CD4-positive, alpha-beta T cell (primary cell): ENCODE results near the gene ADTRP. TPM values are rescaled to one million over a fixed set of nuclear protein-coding genes. Genes with fewer than 3 reads are reported as not detected.
A peak's percentile ranks its signal among the peaks of the same experiment; 100 is the strongest.

Experiments
- ATAC-seq: fragments of 200-7000 bp; cut with Tn5 transposase; one replicate; pipeline ENCODE4 v1.10.0; 2022; ENCODE audit warnings: mild to moderate bottlenecking; ENCODE audit not compliant: poor library complexity
- CTCF ChIA-PET: fragments of 350-600 bp; sonication (Branson Sonifier 250); formaldehyde crosslinking; loops from one replicate; lab custom pipeline; 2021; ENCODE audit warnings: antibody characterized with exemption, inconsistent platforms; lab: Charles Lee
- POLR2A ChIA-PET: fragments of 350-600 bp; sonication (Branson Sonifier 250); formaldehyde crosslinking; loops from one replicate; lab custom pipeline; 2021; ENCODE audit warnings: antibody characterized with exemption, inconsistent platforms; lab: Charles Lee
- DNase-seq, 14 experiments: peaks; one replicate each; pipeline ENCODE4 v3.0.0-alpha.2; 2013 to 2020; ENCODE audit warnings: mixed read lengths in 2 of 14
- H3K27ac ChIP-seq, 2 donors: one replicate each; pipeline versions ENCODE4 v1.5.1 to v1.7.0; 2013; ENCODE audit warnings: low read length in 2 of 2, low read depth in 1 of 2, mild to moderate bottlenecking in 1 of 2
- H3K27me3 ChIP-seq, 2 experiments: 1 replicate in 1 of 2; 2 replicates in 1 of 2; pipeline versions ENCODE4 v1.6.1 to v1.7.0; 2013; ENCODE audit warnings: low read length in 2 of 2, control low read depth in 1 of 2, mild to moderate bottlenecking in 1 of 2, moderate library complexity in 1 of 2; ENCODE audit not compliant: insufficient read depth in 2 of 2, control insufficient read depth in 1 of 2
- H3K36me3 ChIP-seq: one replicate; pipeline ENCODE4 v1.6.1; 2013; ENCODE audit warnings: low read length, control low read depth; ENCODE audit not compliant: insufficient read depth
- H3K4me1 ChIP-seq: one replicate; pipeline ENCODE4 v1.6.1; 2013; ENCODE audit warnings: low read length, control low read depth; ENCODE audit not compliant: insufficient read depth
- H3K4me3 ChIP-seq: one replicate; pipeline ENCODE4 v1.5.1; 2013; ENCODE audit warnings: mild to moderate bottlenecking, low read length, moderate library complexity
- H3K9me3 ChIP-seq, 2 experiments: 1 replicate in 1 of 2; 2 replicates in 1 of 2; pipeline versions ENCODE4 v1.6.1 to v1.7.0; 2013; ENCODE audit warnings: low read length in 2 of 2, mild to moderate bottlenecking in 2 of 2, control low read depth in 1 of 2, moderate library complexity in 1 of 2; ENCODE audit not compliant: control insufficient read depth in 1 of 2, insufficient read depth in 1 of 2
- H3K27ac Mint-ChIP-seq: one replicate; pipeline ENCODE4 v1.8.0; 2020; ENCODE audit warnings: mixed read lengths
- H3K27me3 Mint-ChIP-seq: one replicate; pipeline ENCODE4 v1.8.0; 2021; ENCODE audit warnings: mixed read lengths
- H3K36me3 Mint-ChIP-seq: one replicate; pipeline ENCODE4 v1.8.0; 2021; ENCODE audit warnings: low read depth, mixed read lengths
- H3K4me1 Mint-ChIP-seq: one replicate; pipeline ENCODE4 v1.8.0; 2021; ENCODE audit warnings: low read depth, mixed read lengths
- H3K4me3 Mint-ChIP-seq: one replicate; pipeline ENCODE4 v1.8.0; 2020; ENCODE audit warnings: mild to moderate bottlenecking, mixed read lengths
- H3K9me3 Mint-ChIP-seq: one replicate; pipeline ENCODE4 v1.8.0; 2020; ENCODE audit warnings: mixed read lengths
- intact Hi-C, 2 experiments: fragments of 100-400 bp; cut with DNase I in 1 of 2; cut with micrococcal nuclease in 1 of 2; formaldehyde crosslinking; loops; one replicate each; pipeline versions ENCODE4 v1.15.1 to v1.9.0; 2023 to 2025; cut with DNase I, micrococcal nuclease
- total RNA-seq, 174 experiments: library from RNA in 2 of 174; stranded (reverse) in 2 of 174; gene quantifications; one replicate each; pipeline ENCODE4 v1.2.3 and lab custom pipeline; 2021 to 2026
- TF ChIP-seq, protein P1 (sequence below): fragments of 200-600 bp; IDR thresholded peaks from one replicate; pipeline ENCODE4 v1.8.0; 2022; ENCODE audit warnings: antibody characterized with exemption, mild to moderate bottlenecking

Gene ADTRP
- total RNA-seq, 2 experiments from 2014 or later, result 14.3 to 15.2 TPM

DNA sequence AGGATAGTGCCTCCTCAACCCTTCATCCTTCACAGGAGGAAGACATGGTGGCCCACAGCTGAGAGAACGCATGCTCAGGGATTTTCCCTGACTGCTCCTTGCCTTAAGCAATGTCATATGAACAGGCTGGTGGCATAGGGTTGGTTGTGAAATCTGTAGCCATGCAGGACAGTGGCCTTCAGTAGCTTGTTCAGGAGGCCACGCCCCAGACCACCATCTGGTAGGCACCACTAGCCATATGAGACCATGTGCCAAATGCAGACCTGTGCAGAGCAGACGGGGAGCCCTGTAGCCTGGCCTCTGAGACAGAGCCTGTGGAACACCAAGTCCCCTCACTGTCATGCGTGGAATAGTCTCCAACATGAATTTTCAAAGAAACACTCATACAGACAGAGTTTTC is 76.5 kb downstream of the ADTRP start:
- TF ChIP-seq, protein P1, sequence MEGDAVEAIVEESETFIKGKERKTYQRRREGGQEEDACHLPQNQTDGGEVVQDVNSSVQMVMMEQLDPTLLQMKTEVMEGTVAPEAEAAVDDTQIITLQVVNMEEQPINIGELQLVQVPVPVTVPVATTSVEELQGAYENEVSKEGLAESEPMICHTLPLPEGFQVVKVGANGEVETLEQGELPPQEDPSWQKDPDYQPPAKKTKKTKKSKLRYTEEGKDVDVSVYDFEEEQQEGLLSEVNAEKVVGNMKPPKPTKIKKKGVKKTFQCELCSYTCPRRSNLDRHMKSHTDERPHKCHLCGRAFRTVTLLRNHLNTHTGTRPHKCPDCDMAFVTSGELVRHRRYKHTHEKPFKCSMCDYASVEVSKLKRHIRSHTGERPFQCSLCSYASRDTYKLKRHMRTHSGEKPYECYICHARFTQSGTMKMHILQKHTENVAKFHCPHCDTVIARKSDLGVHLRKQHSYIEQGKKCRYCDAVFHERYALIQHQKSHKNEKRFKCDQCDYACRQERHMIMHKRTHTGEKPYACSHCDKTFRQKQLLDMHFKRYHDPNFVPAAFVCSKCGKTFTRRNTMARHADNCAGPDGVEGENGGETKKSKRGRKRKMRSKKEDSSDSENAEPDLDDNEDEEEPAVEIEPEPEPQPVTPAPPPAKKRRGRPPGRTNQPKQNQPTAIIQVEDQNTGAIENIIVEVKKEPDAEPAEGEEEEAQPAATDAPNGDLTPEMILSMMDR, result no peak
- no peaks in the 10 kb centered on the region for H3K9me3 ChIP-seq
- H3K36me3 ChIP-seq, result no peaks in the 10 kb centered on the region
- H3K27ac Mint-ChIP-seq, result no peak overlapping the region
- H3K27me3 Mint-ChIP-seq, result no peaks in the 10 kb centered on the region
- no peaks in the 10 kb centered on the region for H3K36me3 Mint-ChIP-seq
- ChIA-PET CTCF (no interaction called here), POLR2A (interaction anchor here (1.0 to 1.4 kb wide), 3 partner anchors 10 to 532 kb away, joined by 3 read pairs; no protein-coding TSS in a partner anchor)
- H3K27ac ChIP-seq, result no peak overlapping the region
- no peak for ATAC-seq
- H3K4me1 Mint-ChIP-seq, result peaks cover 19% of the 10 kb centered on the region
- no peaks in the 10 kb centered on the region for H3K27me3 ChIP-seq
- no peaks in the 10 kb centered on the region for H3K9me3 Mint-ChIP-seq
- DNase-seq, result peak in 2 of 14 experiments; percentile 32 to 40
- H3K4me3 Mint-ChIP-seq, result no peak overlapping the region
- H3K4me3 ChIP-seq, result no peak overlapping the region
- H3K4me1 ChIP-seq, result peaks cover 2% of the 10 kb centered on the region
- intact Hi-C loops, result loop anchor here in 1 of 2 experiments (5.0 kb wide), 2 partner anchors 35 to 85 kb away; no protein-coding TSS in a partner anchor

DNA sequence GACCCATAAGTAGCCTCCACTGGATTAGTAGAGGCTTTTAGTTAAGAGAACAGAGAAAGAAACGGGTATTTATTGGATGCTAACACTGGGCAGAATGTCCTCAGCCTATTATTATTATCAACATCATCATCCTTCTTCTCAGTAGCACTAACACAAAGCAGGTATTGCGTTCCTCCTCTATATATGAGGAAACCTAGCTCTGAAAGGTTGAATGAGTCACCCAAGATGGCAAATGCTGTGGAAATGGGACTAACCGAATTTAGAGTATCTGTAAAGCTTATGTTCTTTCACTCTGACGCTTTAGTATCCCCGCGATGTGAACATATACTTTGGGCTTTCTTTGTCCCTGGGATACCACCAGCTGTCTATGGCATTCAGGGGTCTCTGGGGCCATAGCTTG is 77.0 kb downstream of the ADTRP start:
- DNase-seq (no peak), ATAC-seq (no peak)
- no peaks in the 10 kb centered on the region for H3K9me3 ChIP-seq
- Mint-ChIP-seq H3K9me3 (no peaks in the 10 kb centered on the region), H3K27me3 (no peaks in the 10 kb centered on the region), H3K27ac (no peak overlapping the region), H3K4me3 (no peak overlapping the region), H3K36me3 (no peaks in the 10 kb centered on the region), H3K4me1 (peaks cover 17% of the 10 kb centered on the region)
- H3K36me3 ChIP-seq, result no peaks in the 10 kb centered on the region
- no peak overlapping the region for H3K4me3 ChIP-seq
- TF ChIP-seq, protein P1, result no peak
- CTCF ChIA-PET, result no interaction called here
- no peaks in the 10 kb centered on the region for H3K27me3 ChIP-seq
- peaks cover 2% of the 10 kb centered on the region for H3K4me1 ChIP-seq
- intact Hi-C loops, result loop anchor here in 1 of 2 experiments (1.0 to 5.0 kb wide), 3 partner anchors 36 to 374 kb away; no protein-coding TSS in a partner anchor
- POLR2A ChIA-PET, result interaction anchor here (0.5 to 1.4 kb wide), 3 partner anchors 10 to 532 kb away, joined by 3 read pairs; no protein-coding TSS in a partner anchor
- no peak overlapping the region for H3K27ac ChIP-seq

- ChIA-PET CTCF (interaction anchor here (0.8 kb wide), 1 partner anchor 16 kb away, joined by 3 read pairs; no protein-coding TSS in a partner anchor), POLR2A (interaction anchor here (0.9 to 1.7 kb wide), 2 partner anchors 11 to 14 kb away, joined by 3 to 5 read pairs; no protein-coding TSS in a partner anchor)
- peaks cover 17% of the 10 kb centered on the region for H3K4me1 Mint-ChIP-seq
- DNase-seq (peak in 4 of 14 experiments; percentile 40 to 70 (median 63)), ATAC-seq (no peak)
- TF ChIP-seq, protein P1, result peak; percentile 67
- Histone ChIP-seq H3K27me3 (no peaks in the 10 kb centered on the region), H3K9me3 (no peaks in the 10 kb centered on the region), H3K4me3 (no peak overlapping the region), H3K4me1 (peaks cover 2% of the 10 kb centered on the region), H3K36me3 (no peaks in the 10 kb centered on the region), H3K27ac (no peak overlapping the region)
- no peaks in the 10 kb centered on the region for H3K27me3 Mint-ChIP-seq
- no peak overlapping the region for H3K4me3 Mint-ChIP-seq
- H3K36me3 Mint-ChIP-seq, result no peaks in the 10 kb centered on the region
- H3K27ac Mint-ChIP-seq, result no peak overlapping the region
- no peaks in the 10 kb centered on the region for H3K9me3 Mint-ChIP-seq
- intact Hi-C loops, result loop anchor here (1.0 to 5.0 kb wide), 3 partner anchors 37 to 534 kb away; no protein-coding TSS in a partner anchor
Measured at GRCh38 chr6:11700118-11700718, 78.4 kb downstream of the ADTRP start.
